Measurements from ENCODE around the gene RALGAPB.

- TF ChIP-seq CTCF (conservative IDR thresholded peaks at IDR 0.05; ENCODE audit: low read length) (no peak), EZH2phosphoT487 (IDR thresholded peaks at IDR 0.05; ENCODE audit: borderline replicate concordance, low read depth, low read length) (no peak)
Observed at GRCh38 chr20:38626921-38627659, 154.4 kb downstream of the RALGAPB start.
